Fibroblast of the aortic adventitia (primary cell): ENCODE results near the gene CHMP4B. TPM values are rescaled to one million over a fixed set of nuclear protein-coding genes. Genes with fewer than 3 reads are reported as not detected.

Experiments
- DNase-seq: peaks from one replicate; pipeline ENCODE4 v3.0.0-alpha.2; 2010; ENCODE audit warnings: low read depth
- H3K4me3 ChIP-seq: 2 replicates; pipeline ENCODE4 v1.5.1; 2011; ENCODE audit warnings: low read depth, mild to moderate bottlenecking, control low read depth, low read length, moderate library complexity
- total RNA-seq: library from RNA; depleted of rRNA; stranded (reverse); fragments of >200 nt; gene quantifications from 2 replicates; pipeline ENCODE4 v1.2.3, GENCODE V29; 2012; ENCODE audit warnings: low replicate concordance
- TF ChIP-seq, protein P1 (sequence below): IDR thresholded peaks from 2 replicates; pipeline ENCODE4 v1.5.1; 2011; ENCODE audit warnings: mild to moderate bottlenecking, low read length, control low read depth, inconsistent platforms; ENCODE audit not compliant: insufficient read depth

CHMP4B gene
- total RNA-seq, 1 donor = 54.8 TPM

DNA sequence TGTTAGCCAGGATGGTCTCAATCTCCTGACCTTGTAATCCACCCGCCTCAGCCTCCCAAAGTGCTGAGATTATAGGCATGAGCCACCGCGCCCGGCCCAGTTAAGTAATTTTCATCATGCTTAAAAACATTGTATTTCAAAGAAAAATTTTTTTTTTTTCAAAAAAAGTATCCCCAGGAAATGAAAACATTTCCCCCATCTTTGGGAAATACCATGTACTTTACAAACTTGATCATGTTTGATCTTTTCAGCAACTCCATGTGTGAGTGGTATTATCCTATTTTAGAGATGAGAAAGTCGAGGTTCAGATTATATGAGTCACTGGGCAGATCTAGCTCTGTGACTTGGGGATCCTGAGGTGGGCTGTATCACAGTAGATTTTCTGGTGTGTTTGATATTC lies 11.8 kb downstream of the CHMP4B start:
- TF ChIP-seq, protein P1, sequence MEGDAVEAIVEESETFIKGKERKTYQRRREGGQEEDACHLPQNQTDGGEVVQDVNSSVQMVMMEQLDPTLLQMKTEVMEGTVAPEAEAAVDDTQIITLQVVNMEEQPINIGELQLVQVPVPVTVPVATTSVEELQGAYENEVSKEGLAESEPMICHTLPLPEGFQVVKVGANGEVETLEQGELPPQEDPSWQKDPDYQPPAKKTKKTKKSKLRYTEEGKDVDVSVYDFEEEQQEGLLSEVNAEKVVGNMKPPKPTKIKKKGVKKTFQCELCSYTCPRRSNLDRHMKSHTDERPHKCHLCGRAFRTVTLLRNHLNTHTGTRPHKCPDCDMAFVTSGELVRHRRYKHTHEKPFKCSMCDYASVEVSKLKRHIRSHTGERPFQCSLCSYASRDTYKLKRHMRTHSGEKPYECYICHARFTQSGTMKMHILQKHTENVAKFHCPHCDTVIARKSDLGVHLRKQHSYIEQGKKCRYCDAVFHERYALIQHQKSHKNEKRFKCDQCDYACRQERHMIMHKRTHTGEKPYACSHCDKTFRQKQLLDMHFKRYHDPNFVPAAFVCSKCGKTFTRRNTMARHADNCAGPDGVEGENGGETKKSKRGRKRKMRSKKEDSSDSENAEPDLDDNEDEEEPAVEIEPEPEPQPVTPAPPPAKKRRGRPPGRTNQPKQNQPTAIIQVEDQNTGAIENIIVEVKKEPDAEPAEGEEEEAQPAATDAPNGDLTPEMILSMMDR = no peak
- DNase-seq = no peak

DNA sequence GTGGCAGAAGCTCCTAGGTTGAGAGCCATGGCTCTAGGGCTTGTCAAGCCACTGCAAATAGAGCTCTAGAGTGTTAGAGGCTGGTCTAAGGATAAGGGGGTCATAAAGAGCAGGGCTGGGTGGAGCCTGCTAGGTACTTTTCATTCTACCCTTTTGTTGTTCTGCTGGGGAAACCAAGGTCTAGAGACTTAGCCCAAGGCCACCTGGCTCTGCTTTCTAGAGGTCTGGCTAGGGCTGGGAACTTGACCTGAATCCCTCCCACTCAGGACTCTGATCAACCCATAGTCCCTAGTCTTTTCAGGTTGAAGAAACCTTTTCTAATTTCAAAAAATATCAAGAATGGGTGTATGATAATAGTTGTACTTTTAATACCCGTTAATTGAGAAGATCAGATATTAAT lies 13.7 kb downstream of the CHMP4B start:
- TF ChIP-seq, protein P1 = no peak
- no peak for DNase-seq
- no peak overlapping the region for H3K4me3 ChIP-seq

More for the DNA sequence above, 11.8 kb downstream of the CHMP4B start:
- no peak overlapping the region for H3K4me3 ChIP-seq

DNA sequence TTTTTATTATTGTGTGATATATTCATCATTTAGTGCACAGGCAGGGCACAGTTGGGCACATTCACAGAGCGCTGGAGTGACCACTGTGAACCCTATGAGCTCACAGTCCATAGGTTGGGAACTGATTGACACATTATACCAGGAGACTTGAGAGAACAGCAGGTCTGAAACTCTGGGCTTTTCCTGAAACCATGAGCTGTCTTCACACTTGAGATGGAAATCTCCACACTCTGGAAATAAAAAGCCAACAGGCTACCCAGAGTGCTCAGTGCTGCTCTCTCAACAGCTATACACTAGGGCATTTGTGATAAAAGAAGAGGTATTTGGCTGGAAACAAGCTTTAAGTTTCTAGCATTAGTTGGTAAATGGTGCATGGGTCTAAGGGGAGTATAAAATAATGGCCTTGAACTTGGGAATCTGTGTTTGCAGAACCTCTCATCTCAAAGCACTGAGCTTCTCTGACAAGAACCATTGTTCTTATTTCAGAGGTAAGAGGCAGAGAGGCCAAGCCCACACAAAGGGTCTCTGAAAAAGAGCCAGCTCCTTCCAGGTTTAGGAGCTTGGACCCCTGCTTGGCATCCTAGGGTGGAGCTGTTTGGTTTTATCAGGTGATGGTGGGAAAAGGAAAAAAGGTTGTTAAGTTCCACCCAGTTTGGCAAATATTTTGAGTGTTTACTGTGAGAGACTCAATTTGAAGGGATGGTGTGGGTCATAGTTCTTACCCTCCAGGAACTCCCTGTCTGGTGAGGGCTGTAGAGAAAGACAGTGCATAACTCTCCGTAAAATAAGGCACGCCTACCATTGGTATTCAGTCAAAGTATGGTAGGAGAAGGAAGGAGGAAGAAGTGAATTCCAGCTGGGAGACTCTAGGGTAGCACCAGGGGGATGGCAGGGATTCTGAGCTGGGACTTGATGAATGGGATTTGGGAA lies 14.5 kb downstream of the CHMP4B start:
- TF ChIP-seq, protein P1 = no peak
- H3K4me3 ChIP-seq = no peak overlapping the region
- DNase-seq = no peak

DNA sequence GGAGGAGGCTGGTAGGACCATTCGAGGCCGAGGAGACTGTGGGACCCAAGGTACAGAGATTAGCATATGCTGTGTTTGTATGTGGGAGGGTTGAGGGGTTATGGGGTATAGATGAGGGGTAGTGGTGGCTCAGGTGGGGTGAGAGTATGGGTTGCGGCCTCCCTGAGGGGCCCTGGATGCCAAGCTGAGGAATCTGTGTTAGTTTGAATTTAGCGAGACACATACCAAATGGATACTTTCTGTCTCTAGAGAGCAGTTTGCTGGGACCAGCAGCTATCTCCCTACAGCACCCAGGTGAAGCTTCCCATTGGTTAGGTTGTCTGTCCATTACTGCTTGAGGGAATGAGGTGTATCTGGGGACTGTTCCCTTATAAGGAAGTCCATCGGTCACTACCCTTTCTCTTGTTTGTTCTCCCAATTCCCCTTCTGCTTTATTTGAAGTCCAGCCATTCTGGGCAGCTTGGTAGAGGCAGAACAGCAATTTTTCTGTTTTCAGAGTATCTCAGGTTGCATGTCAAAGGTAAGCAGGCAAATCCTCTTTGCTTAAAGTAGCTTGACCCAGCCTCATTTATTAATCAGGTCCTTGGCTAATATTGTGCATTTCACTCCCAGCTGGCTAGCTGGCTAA lies 15.2 kb downstream of the CHMP4B start:
- no peak overlapping the region for H3K4me3 ChIP-seq
- DNase-seq = no peak
- TF ChIP-seq, protein P1 = no peak

DNA sequence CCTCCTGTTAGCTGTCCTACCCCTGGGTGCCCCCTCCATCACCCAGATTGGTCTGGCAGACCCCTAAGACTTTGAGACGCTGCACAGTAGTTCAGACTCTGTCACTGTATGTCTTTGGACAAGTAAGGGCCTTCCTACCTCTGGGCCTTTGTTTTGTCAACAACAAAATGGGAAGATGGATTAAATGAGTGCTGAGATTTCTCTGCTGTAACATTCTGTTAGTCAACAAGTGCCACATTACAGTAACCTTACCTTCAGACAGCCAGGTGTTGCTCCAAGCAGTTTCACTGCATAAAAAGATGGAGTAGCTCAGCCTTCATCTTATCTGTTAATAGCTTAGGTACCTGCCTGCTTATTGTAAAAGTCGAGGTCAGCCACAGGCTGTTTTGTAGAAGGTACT lies 16.0 kb downstream of the CHMP4B start:
- no peak for DNase-seq
- TF ChIP-seq, protein P1 = no peak

DNA sequence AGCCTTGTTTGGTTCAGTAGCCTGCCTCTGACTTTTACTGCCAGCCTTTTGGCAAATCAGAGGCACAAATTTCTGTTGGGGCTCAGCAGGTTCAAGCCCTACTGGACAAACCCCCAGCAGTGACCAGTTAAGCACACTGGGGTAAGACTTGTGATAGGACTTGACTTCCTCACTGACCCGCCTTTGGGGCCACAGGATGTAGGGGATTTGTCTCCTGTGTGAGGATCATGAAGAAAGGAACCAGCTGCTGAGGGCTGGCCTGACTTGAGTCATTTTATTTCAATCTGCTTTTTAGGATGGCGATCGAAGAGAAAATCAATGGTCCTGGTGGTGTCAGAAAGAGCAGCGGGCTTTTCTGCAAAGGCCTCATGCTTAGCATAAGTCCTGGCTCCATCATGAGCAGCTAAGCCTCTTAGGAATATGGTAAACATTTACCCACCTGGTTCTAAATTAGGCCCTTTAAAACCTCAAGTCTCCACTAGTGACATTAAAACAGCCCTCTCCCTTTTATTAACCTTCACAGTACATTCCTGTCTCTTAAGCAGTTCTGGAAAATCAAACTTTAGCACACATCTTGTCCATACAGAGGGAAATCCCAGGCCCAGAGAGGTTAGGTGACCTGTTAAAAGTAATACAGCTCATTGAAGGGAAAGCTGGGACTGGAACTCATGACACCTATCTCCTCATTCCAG lies 16.6 kb downstream of the CHMP4B start:
- DNase-seq = no peak

More for the DNA sequence above, 16.0 kb downstream of the CHMP4B start:
- no peak overlapping the region for H3K4me3 ChIP-seq

More for the DNA sequence above, 16.6 kb downstream of the CHMP4B start:
- TF ChIP-seq, protein P1 = no peak
- H3K4me3 ChIP-seq = no peak overlapping the region
